ENCODE measurements around the gene ARL2BP.
"Not testable (repeated sequence)": the region's sequence is repeated elsewhere in the genome, so short reads cannot be mapped to it uniquely, and the experiment has no call there.

Gene ARL2BP

GRCh38 chr16:57244767-57245471 lies at the start of gene ARL2BP:
Gene ARL2BP (plus strand): TSS chr16:57245259. CDS start chr16:57245368, 109 bp downstream.
- peak; percentile 93 for DNase-seq (ENCODE audit: low read depth)

- no peak for DNase-seq (ENCODE audit: low read depth)
Measured at GRCh38 chr16:57196286-57196685, 48.8 kb upstream of the ARL2BP start.

- no peak for DNase-seq (ENCODE audit: low read depth)
Measured at GRCh38 chr16:57196753-57197152, 48.3 kb upstream of the ARL2BP start.

GRCh38 chr16:57200321-57200720 lies 44.7 kb upstream of the ARL2BP start:
- DNase-seq (ENCODE audit: low read depth) = not testable (repeated sequence)

- DNase-seq (ENCODE audit: low read depth) = not testable (repeated sequence)
Measured at GRCh38 chr16:57200926-57201325, 44.1 kb upstream of the ARL2BP start.

GRCh38 chr16:57202095-57202886 lies 42.8 kb upstream of the ARL2BP start:
- DNase-seq (ENCODE audit: low read depth) = no peak

GRCh38 chr16:57203451-57203850 lies 41.6 kb upstream of the ARL2BP start:
- no peak for DNase-seq (ENCODE audit: low read depth)

GRCh38 chr16:57204675-57205074 lies 40.4 kb upstream of the ARL2BP start:
- no peak for DNase-seq (ENCODE audit: low read depth)

GRCh38 chr16:57208926-57209325 lies 36.1 kb upstream of the ARL2BP start:
- DNase-seq (ENCODE audit: low read depth) = no peak

- DNase-seq (ENCODE audit: low read depth) = no peak
Measured at GRCh38 chr16:57209780-57210179, 35.3 kb upstream of the ARL2BP start.

GRCh38 chr16:57213462-57213861 lies 31.6 kb upstream of the ARL2BP start:
- no peak for DNase-seq (ENCODE audit: low read depth)

GRCh38 chr16:57216968-57217367 lies 28.1 kb upstream of the ARL2BP start:
- DNase-seq (ENCODE audit: low read depth) = no peak

GRCh38 chr16:57223057-57223456 lies 22.0 kb upstream of the ARL2BP start:
- no peak for DNase-seq (ENCODE audit: low read depth)

GRCh38 chr16:57224651-57225335 lies 20.3 kb upstream of the ARL2BP start:
- no peak for DNase-seq (ENCODE audit: low read depth)

GRCh38 chr16:57225978-57226377 lies 19.1 kb upstream of the ARL2BP start:
- no peak for DNase-seq (ENCODE audit: low read depth)

GRCh38 chr16:57226701-57227621 lies 18.1 kb upstream of the ARL2BP start:
- no peak for DNase-seq (ENCODE audit: low read depth)

GRCh38 chr16:57229079-57229478 lies 16.0 kb upstream of the ARL2BP start:
- DNase-seq (ENCODE audit: low read depth) = no peak

GRCh38 chr16:57231821-57232350 lies 13.2 kb upstream of the ARL2BP start:
- DNase-seq (ENCODE audit: low read depth) = no peak

GRCh38 chr16:57233944-57234706 lies 10.9 kb upstream of the ARL2BP start:
- DNase-seq (ENCODE audit: low read depth) = no peak

- DNase-seq (ENCODE audit: low read depth) = no peak
Measured at GRCh38 chr16:57234707-57235092, 10.4 kb upstream of the ARL2BP start.

Data from stimulated activated CD8-positive, alpha-beta memory T cell treated with anti-CD3 and anti-CD28 coated beads, Interleukin-15, amount 100 ng/mL, for 1 hour (primary cell).